ENCODE results near the gene JOSD2.

- TF ChIP-seq CTCF (IDR thresholded peaks at IDR 0.05) (no peak), POLR2A (IDR thresholded peaks at IDR 0.05) (no peak), POLR2AphosphoS5 (IDR thresholded peaks at IDR 0.05) (no peak)
Measured at GRCh38 chr19:50519006-50519575, 8.1 kb upstream of the JOSD2 start.
